Measurements from ENCODE around the gene PRL. TPM values are rescaled to one million over a fixed set of nuclear protein-coding genes. Genes with fewer than 3 reads are reported as not detected.

Gene PRL
- total RNA-seq, 1 experiment from 2014 or later: not detected

GRCh38 chr6:22279427-22279826 lies 17.4 kb downstream of the PRL start:
- ChIA-PET CTCF (no interaction called here), POLR2A (no interaction called here)
- Mint-ChIP-seq H3K27me3 (ENCODE audit: insufficient read depth, unreplicated experiment) (no peaks in the 10 kb centered on the region), H3K4me3 (ENCODE audit: unreplicated experiment) (no peak overlapping the region), H3K27ac (ENCODE audit: low read depth, unreplicated experiment) (no peak overlapping the region), H3K36me3 (ENCODE audit: insufficient read depth, unreplicated experiment) (no peaks in the 10 kb centered on the region), H3K4me1 (ENCODE audit: insufficient read depth, unreplicated experiment) (no peaks in the 10 kb centered on the region), H3K9me3 (ENCODE audit: unreplicated experiment) (peaks cover 17% of the 10 kb centered on the region)
- TF ChIP-seq CTCF (IDR thresholded peaks at IDR 0.05; ENCODE audit: unreplicated experiment): no peak
- intact Hi-C loops (cut with micrococcal nuclease): no loop called here
- DNase-seq (ENCODE audit: unreplicated experiment): no peak
- no TSS peak for BruUV-seq (replicated peaks)

- ChIA-PET CTCF (interaction anchor here (0.8 kb wide), 1 partner anchor 163 kb away, joined by 3 read pairs; no protein-coding TSS in a partner anchor), POLR2A (no interaction called here)
- Mint-ChIP-seq H3K27me3 (ENCODE audit: insufficient read depth, unreplicated experiment) (no peaks in the 10 kb centered on the region), H3K4me3 (ENCODE audit: unreplicated experiment) (no peak overlapping the region), H3K27ac (ENCODE audit: low read depth, unreplicated experiment) (no peak overlapping the region), H3K9me3 (ENCODE audit: unreplicated experiment) (peaks cover 8% of the 10 kb centered on the region), H3K36me3 (ENCODE audit: insufficient read depth, unreplicated experiment) (no peaks in the 10 kb centered on the region), H3K4me1 (ENCODE audit: insufficient read depth, unreplicated experiment) (no peaks in the 10 kb centered on the region)
- no TSS peak for BruUV-seq (replicated peaks)
- no peak for TF ChIP-seq CTCF (IDR thresholded peaks at IDR 0.05; ENCODE audit: unreplicated experiment)
- no peak for DNase-seq (ENCODE audit: unreplicated experiment)
- intact Hi-C loops (cut with micrococcal nuclease): no loop called here
These were observed 25.8 kb downstream of the PRL start for GRCh38 chr6:22271081-22271480.

- intact Hi-C loops (cut with micrococcal nuclease): no loop called here
- DNase-seq (ENCODE audit: unreplicated experiment): no peak
- Mint-ChIP-seq H3K27ac (ENCODE audit: low read depth, unreplicated experiment) (no peak overlapping the region), H3K36me3 (ENCODE audit: insufficient read depth, unreplicated experiment) (no peaks in the 10 kb centered on the region), H3K9me3 (ENCODE audit: unreplicated experiment) (no peaks in the 10 kb centered on the region), H3K4me3 (ENCODE audit: unreplicated experiment) (no peak overlapping the region), H3K27me3 (ENCODE audit: insufficient read depth, unreplicated experiment) (no peaks in the 10 kb centered on the region), H3K4me1 (ENCODE audit: insufficient read depth, unreplicated experiment) (no peaks in the 10 kb centered on the region)
- no TSS peak for BruUV-seq (replicated peaks)
- CTCF ChIA-PET: no interaction called here
- POLR2A ChIA-PET: no interaction called here
- no peak for TF ChIP-seq CTCF (IDR thresholded peaks at IDR 0.05; ENCODE audit: unreplicated experiment)
These were observed 33.1 kb downstream of the PRL start for GRCh38 chr6:22263748-22264147.

GRCh38 chr6:22254886-22255285 lies 42.0 kb downstream of the PRL start:
- no peaks in the 10 kb centered on the region for H3K9me3 Mint-ChIP-seq (ENCODE audit: unreplicated experiment)
- POLR2A ChIA-PET: no interaction called here

More at GRCh38 chr6:22254886-22255285, 42.0 kb downstream of the PRL start:
- BruUV-seq (replicated peaks): no TSS peak
- CTCF ChIA-PET: interaction anchor here (0.5 to 0.6 kb wide), 2 partner anchors 483 to 1191 kb away, joined by 3 to 4 read pairs; no protein-coding TSS in a partner anchor
- Mint-ChIP-seq H3K27me3 (ENCODE audit: insufficient read depth, unreplicated experiment) (no peaks in the 10 kb centered on the region), H3K36me3 (ENCODE audit: insufficient read depth, unreplicated experiment) (no peaks in the 10 kb centered on the region), H3K4me1 (ENCODE audit: insufficient read depth, unreplicated experiment) (peaks cover 19% of the 10 kb centered on the region), H3K4me3 (ENCODE audit: unreplicated experiment) (no peak overlapping the region), H3K27ac (ENCODE audit: low read depth, unreplicated experiment) (peak overlapping the region; percentile 40)
- intact Hi-C loops (cut with micrococcal nuclease): loop anchor here (10.0 kb wide), 1 partner anchor 1190 kb away; no protein-coding TSS in a partner anchor
- TF ChIP-seq CTCF (IDR thresholded peaks at IDR 0.05; ENCODE audit: unreplicated experiment): no peak
- DNase-seq (ENCODE audit: unreplicated experiment): no peak
